GM23248 (cell line): ENCODE results near the gene RASAL3. TPM values are rescaled to one million over a fixed set of nuclear protein-coding genes. Genes with fewer than 3 reads are reported as not detected.
A peak's percentile ranks its signal among the peaks of the same experiment; 100 is the strongest.

ENCODE experiments used
- DNase-seq: peaks from one replicate; pipeline ENCODE4 v3.0.0-alpha.2; 2015
- H2AFZ ChIP-seq: fragments of 200-600 bp; sonication (generic); 2 replicates; pipeline ENCODE4 v1.6.1; 2016; ENCODE audit warnings: antibody characterized with exemption
- H3F3A ChIP-seq: fragments of 200-600 bp; sonication (generic); 2 replicates; pipeline ENCODE4 v1.6.1; 2016; ENCODE audit warnings: mild to moderate bottlenecking, antibody characterized with exemption, mixed run types; ENCODE audit not compliant: insufficient read depth
- H3K27ac ChIP-seq: fragments of 200-600 bp; sonication (generic); 2 replicates; pipeline ENCODE4 v1.5.1; 2016; ENCODE audit warnings: mild to moderate bottlenecking
- H3K27me3 ChIP-seq: fragments of 200-600 bp; sonication (generic); replicated peaks from 2 replicates; pipeline ENCODE4 v1.6.1; 2016; ENCODE audit warnings: mild to moderate bottlenecking; ENCODE audit not compliant: insufficient read depth
- H3K36me3 ChIP-seq: fragments of 200-600 bp; sonication (generic); 2 replicates; pipeline ENCODE4 v1.6.1; 2016; ENCODE audit warnings: low read depth, mild to moderate bottlenecking
- H3K4me1 ChIP-seq: fragments of 200-600 bp; sonication (generic); 2 replicates; pipeline ENCODE4 v1.6.1; 2016; ENCODE audit warnings: mild to moderate bottlenecking; ENCODE audit not compliant: insufficient read depth
- H3K4me2 ChIP-seq: fragments of 200-600 bp; sonication (generic); one replicate; pipeline ENCODE4 v1.6.1; 2016; ENCODE audit warnings: mild to moderate bottlenecking; ENCODE audit not compliant: unreplicated experiment
- H3K4me3 ChIP-seq: fragments of 200-600 bp; sonication (generic); 2 replicates; pipeline ENCODE4 v1.5.1; 2016; ENCODE audit warnings: mild to moderate bottlenecking
- H3K79me2 ChIP-seq: fragments of 200-600 bp; sonication (generic); 2 replicates; pipeline ENCODE4 v1.6.1; 2016; ENCODE audit warnings: mild to moderate bottlenecking; ENCODE audit not compliant: insufficient read depth
- H3K9ac ChIP-seq: fragments of 200-600 bp; sonication (generic); 2 replicates; pipeline ENCODE4 v1.6.1; 2016; ENCODE audit warnings: mild to moderate bottlenecking
- H3K9me2 ChIP-seq: fragments of 200-600 bp; sonication (generic); 2 replicates; pipeline ENCODE4 v1.6.1; 2016; ENCODE audit warnings: mixed run types, mild to moderate bottlenecking, moderate library complexity; ENCODE audit not compliant: insufficient read depth
- H3K9me3 ChIP-seq: fragments of 200-600 bp; sonication (generic); one replicate; pipeline ENCODE4 v1.6.1; 2017; ENCODE audit warnings: low read depth
- H4K20me1 ChIP-seq: fragments of 200-600 bp; sonication (generic); 2 replicates; pipeline ENCODE4 v1.6.0; 2016; ENCODE audit not compliant: insufficient read depth
- EZH2 ChIP-seq: fragments of 200-600 bp; sonication (generic); IDR thresholded peaks from 2 replicates; pipeline ENCODE4 v1.6.1; 2018; ENCODE audit warnings: antibody characterized with exemption, mild to moderate bottlenecking; ENCODE audit not compliant: insufficient read depth, poor library complexity, severe bottlenecking
- EZH2phosphoT487 ChIP-seq: fragments of 200-600 bp; sonication (generic); IDR thresholded peaks from 2 replicates; pipeline ENCODE4 v1.6.1; 2018; ENCODE audit warnings: antibody characterized with exemption, moderate library complexity, mild to moderate bottlenecking, low read depth; ENCODE audit not compliant: insufficient read depth
- WGBS, 2 experiments: methylation state at CpG; one replicate each; pipeline ENCODE4 v1.1.6; 2015 to 2017; ENCODE audit warnings: low lambda C conversion rate in 2 of 2, low coverage in 1 of 2; ENCODE audit errors: missing lambda C conversion rate in 2 of 2; 5-methylcytosine and 5-hydroxymethylcytosine counted together
- in situ Hi-C: fragments of 300-500 bp; cut with MboI; formaldehyde crosslinking; loops from 2 replicates; pipeline ENCODE4 v1.15.0; 2020
- polyA plus RNA-seq: library from polyadenylated mRNA; unstranded; fragments of >200 nt; fragmentation: Nextera tagmentation; extraction: Ambion mirVana; gene quantifications from 2 replicates; pipeline ENCODE4 v1.2.1, GENCODE V29; 2016
- total RNA-seq: library from RNA; depleted of rRNA; stranded (reverse); fragments of >200 nt; shearing (Covaris generic); gene quantifications from 2 replicates; pipeline ENCODE4 v1.2.3, GENCODE V29; 2014

Gene RASAL3
- total and polyA plus RNA-seq, 2 experiments from 2014 or later, result not detected

GRCh38 chr19:15436012-15436825 is 28.1 kb downstream of the RASAL3 start:
- in situ Hi-C loops, result no loop called here
- peak; percentile 35 for DNase-seq
- Histone ChIP-seq H3K4me3 (no peak overlapping the region), H3K27me3 (no peaks in the 10 kb centered on the region), H3K36me3 (no peaks in the 10 kb centered on the region), H3K9ac (no peak overlapping the region), H3K79me2 (peaks cover 10% of the 10 kb centered on the region), H3K9me3 (no peaks in the 10 kb centered on the region), H2AFZ (no peak overlapping the region), H3K27ac (no peak overlapping the region), H3K4me2 (no peak overlapping the region), H3K4me1 (peaks cover 11% of the 10 kb centered on the region), H3K9me2 (no peaks in the 10 kb centered on the region), H4K20me1 (no peaks in the 10 kb centered on the region), H3F3A (no peaks in the 10 kb centered on the region)
- WGBS, 2 experiments, result 72 to 78% methylated on average over 8 to 10 of the region's 10 CpGs
- no peak for TF ChIP-seq EZH2
- TF ChIP-seq EZH2phosphoT487, result no peak

GRCh38 chr19:15433519-15434069 is 30.8 kb downstream of the RASAL3 start:
- H3K9ac ChIP-seq, result peak overlapping the region; percentile 90
- no peaks in the 10 kb centered on the region for H3K9me3 ChIP-seq
- in situ Hi-C loops, result no loop called here
- no peaks in the 10 kb centered on the region for H3K9me2 ChIP-seq
- H4K20me1 ChIP-seq, result no peaks in the 10 kb centered on the region
- WGBS, 2 experiments, result 54 to 61% methylated on average over 8 of the region's 8 CpGs
- H3K27ac ChIP-seq, result peak overlapping the region; percentile 93
- H3F3A ChIP-seq, result no peaks in the 10 kb centered on the region
- TF ChIP-seq EZH2phosphoT487, result no peak
- TF ChIP-seq EZH2, result no peak
- no peaks in the 10 kb centered on the region for H3K36me3 ChIP-seq
- peak overlapping the region; percentile 98 for H2AFZ ChIP-seq
- peaks cover 37% of the 10 kb centered on the region for H3K79me2 ChIP-seq
- H3K4me1 ChIP-seq, result peaks cover 20% of the 10 kb centered on the region
- H3K4me3 ChIP-seq, result peak overlapping the region; percentile 89
- H3K4me2 ChIP-seq, result peak overlapping the region; percentile 85
- H3K27me3 ChIP-seq, result no peaks in the 10 kb centered on the region
- no peak for DNase-seq

GRCh38 chr19:15432629-15433518 is 31.5 kb downstream of the RASAL3 start:
- Histone ChIP-seq H3K4me2 (peak overlapping the region; percentile 85), H3F3A (no peaks in the 10 kb centered on the region), H3K9me3 (no peaks in the 10 kb centered on the region), H2AFZ (peak overlapping the region; percentile 98), H3K4me3 (peak overlapping the region; percentile 89), H3K9me2 (no peaks in the 10 kb centered on the region), H3K27ac (peak overlapping the region; percentile 93), H3K27me3 (no peaks in the 10 kb centered on the region), H3K4me1 (peaks cover 20% of the 10 kb centered on the region), H3K9ac (peak overlapping the region; percentile 90), H4K20me1 (no peaks in the 10 kb centered on the region), H3K36me3 (no peaks in the 10 kb centered on the region), H3K79me2 (peaks cover 44% of the 10 kb centered on the region)
- WGBS, 2 experiments, result 2% methylated on average over 45 to 57 of the region's 75 CpGs
- in situ Hi-C loops, result no loop called here
- peak; percentile 98 for DNase-seq
- TF ChIP-seq EZH2 (no peak), EZH2phosphoT487 (no peak)

- no peak for TF ChIP-seq EZH2
- no peak for TF ChIP-seq EZH2phosphoT487
- Histone ChIP-seq H3K79me2 (peaks cover 52% of the 10 kb centered on the region), H2AFZ (peak overlapping the region; percentile 11)
These were observed 32.3 kb downstream of the RASAL3 start for GRCh38 chr19:15432018-15432494.

More at GRCh38 chr19:15432018-15432494, 32.3 kb downstream of the RASAL3 start:
- peak overlapping the region; percentile 94 for H3K9ac ChIP-seq
- H3K36me3 ChIP-seq, result no peaks in the 10 kb centered on the region
- H3K4me1 ChIP-seq, result peaks cover 13% of the 10 kb centered on the region
- H3K9me2 ChIP-seq, result no peaks in the 10 kb centered on the region
- no peaks in the 10 kb centered on the region for H3K27me3 ChIP-seq
- in situ Hi-C loops, result no loop called here
- peak overlapping the region; percentile 77 for H3K4me3 ChIP-seq
- DNase-seq, result peak; percentile 46
- 0 to 1% methylated on average over 1 to 44 of the region's 44 CpGs for WGBS, 2 experiments
- H3F3A ChIP-seq, result no peaks in the 10 kb centered on the region
- H4K20me1 ChIP-seq, result no peaks in the 10 kb centered on the region
- peak overlapping the region; percentile 99 for H3K4me2 ChIP-seq
- peak overlapping the region; percentile 20; the same call in 1 of the 2 replicates for H3K27ac ChIP-seq
- H3K9me3 ChIP-seq, result no peaks in the 10 kb centered on the region
